CD1c-positive myeloid dendritic cell (primary cell): Measurements from ENCODE around the gene INPP5K.

Experiments used
- DNase-seq: peaks from one replicate; pipeline ENCODE4 v3.0.0-alpha.2; 2016; ENCODE audit errors: extremely low spot score

Gene INPP5K

DNA sequence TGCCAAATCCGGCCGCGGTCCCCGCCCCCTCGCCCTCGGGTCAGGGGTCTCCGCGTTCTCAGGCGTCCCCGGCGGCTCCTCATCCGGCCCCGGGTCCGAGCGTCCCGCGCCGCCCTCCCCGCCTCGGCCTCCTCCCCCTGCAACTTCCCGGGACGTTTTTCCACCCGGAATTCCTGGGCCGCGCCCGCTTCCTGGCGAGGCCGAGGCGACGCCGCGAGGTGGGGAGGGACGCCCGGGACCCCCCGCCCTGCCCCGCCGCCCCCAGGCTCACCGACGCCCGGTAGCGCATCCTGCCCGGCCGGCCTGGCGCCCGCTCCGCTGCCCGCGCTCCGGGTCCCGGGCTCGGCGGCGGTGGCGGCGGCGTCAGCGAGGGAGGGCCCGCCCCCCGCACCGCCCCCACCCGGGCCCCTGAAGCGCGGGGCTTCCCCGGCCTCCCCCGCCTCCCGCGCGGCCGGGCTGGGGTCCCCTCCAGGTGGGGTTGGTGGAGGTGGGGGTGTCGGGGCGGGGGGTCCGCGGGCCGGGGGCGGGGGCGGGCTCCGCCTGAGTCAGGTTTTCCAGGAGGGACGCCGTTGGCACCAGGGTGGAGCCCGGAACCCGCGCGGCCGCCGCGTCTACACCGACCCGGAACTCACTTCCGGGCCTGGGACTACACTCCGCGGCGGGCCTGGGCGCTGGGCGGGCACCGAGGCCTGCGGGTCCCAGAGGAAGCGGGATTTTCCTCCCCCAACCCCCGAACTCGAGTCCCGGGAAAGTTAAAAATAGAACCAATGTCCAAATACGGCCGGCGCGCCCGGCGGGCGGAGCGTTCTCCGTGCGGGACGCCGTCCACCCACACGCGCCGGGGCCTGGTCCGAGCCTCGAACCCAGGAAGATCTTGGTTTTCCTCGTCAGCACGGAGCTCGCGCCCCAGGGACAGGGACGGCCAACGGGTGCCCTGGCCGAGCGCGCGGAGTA is 30.7 kb downstream of the INPP5K start:
- peak; percentile 71 for DNase-seq

DNA sequence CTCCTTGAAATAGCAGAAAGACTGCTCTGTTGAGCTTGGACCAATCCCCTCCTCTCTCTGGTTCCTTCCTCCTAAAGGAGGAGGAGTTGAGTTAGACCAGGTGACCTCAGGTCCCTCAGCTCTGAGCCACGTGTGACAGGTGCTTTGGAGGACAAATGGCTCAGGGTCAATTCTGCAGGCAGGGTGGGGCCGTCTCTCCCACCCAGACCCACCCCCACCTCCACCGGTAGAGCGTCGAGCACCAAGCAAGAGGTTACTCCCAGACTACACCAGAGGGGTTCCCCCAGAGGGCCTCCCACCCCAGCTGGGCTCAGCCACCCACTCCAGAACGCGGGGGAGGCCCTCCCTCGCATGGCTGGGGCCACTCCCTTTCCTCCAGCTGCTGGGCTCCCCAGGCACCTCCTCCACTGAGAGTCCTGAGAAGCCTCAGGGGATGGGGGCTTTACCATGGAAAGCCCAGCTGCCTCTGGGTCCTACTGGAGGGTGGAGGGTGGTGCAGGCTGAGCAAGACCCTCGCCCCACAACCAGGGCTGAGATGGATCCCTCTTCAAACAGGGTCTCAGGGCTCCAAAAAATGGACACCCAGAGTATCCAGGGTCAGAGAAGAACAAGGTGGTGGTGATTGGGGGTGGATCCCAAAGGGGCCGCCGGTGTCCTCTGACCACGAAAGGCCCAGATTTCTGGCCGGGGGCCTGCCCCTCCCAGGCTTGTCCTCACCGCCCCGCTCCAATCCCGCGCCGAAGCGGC is 31.6 kb downstream of the INPP5K start:
- DNase-seq, result peak; percentile 39

DNA sequence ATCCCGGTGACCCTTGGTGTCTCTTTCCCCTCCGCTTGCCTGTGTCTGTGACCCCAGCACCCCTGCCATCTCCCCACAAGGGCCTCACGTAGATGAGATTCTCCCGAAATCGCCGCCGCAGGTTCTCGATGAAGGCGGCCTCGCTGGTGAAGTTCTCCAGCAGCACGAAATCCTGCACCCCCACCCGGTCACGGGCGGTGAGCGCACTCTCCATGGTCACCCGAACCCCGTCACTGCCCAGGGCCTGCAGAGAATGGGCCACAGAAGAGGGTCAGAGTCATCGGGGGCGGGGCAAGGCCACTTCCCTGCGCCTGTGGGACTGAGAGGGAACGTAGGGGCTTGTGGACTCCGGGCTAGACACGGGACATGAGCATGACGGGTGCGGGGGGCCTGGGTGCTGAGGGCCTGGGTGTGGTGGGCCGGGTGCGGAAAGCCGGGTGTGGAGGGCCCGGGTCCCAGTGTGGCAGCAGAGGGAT is 32.3 kb downstream of the INPP5K start:
- DNase-seq, result no peak

DNA sequence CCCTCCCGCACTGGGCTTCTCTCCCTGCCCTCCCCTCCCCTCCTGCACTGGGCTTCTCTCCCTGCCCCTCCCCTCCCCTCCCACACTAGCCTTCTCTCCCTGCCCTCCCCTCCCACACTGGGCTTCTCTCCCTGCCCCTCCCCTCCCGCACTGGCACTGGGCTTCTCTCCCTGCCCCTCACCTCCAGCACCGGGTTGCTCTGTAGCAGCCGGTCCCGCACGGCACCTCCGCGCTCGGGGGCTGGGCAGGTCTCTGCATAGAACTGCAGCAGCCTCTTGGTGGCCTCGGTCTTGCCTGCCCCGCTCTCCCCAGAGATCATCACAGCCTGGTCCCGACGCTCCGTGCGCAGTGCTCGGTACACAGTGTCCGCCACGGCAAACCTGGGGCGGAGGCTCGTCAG is 33.7 kb downstream of the INPP5K start:
- DNase-seq, result no peak

DNA sequence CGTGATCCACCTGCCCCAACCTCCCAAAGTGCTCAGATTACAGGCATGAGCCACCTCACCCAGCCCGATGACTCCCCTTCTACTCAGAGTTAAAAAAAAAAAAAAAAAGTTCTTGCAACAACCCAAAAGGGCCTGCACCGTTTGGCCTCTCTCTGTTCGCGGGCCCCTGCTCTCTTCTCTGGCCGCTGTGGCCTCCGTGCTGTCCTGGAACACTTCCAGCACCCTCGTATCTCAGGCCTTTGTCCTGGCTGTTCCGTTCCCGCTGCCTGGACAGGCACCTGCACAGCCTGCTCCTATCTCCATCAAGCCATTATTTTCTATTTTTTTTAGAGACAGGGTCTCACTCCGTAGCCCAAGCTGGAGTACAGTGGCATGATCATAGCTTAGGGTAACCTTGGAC is 34.7 kb downstream of the INPP5K start:
- DNase-seq, result no peak

DNA sequence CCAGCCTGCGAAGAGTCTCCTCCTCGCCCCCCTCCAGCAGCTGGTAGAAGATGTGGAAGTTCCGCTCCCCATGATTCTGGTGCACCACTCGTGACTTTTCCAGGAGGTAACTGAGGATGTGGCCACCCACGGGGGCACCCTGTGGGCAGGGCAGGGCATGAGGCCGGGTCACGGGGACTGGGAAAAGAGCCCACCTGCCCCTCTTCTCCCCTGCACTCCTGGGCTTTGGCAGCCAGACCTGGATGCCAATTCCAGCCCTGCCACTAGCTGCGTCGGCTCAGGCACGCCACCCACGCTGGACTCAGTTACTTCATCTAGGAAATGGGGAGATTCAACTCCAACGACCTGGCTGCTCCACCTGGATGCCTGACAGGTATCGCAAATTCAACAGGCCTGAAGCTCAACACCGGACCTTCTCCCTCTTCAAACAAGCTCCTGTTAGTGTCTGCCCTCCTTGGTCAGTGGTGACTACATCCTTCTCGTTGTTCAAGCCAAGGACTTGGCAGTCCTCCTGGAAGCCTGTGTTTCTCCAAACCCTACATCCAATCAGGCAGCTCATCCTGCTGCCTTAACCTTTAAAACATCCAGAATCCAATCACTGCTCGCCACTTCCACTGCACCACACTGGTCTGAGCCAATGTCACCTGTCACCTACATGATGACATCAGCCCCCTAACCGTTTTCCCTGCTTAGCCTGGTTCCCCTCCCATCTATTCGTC is 35.5 kb downstream of the INPP5K start:
- DNase-seq, result no peak

DNA sequence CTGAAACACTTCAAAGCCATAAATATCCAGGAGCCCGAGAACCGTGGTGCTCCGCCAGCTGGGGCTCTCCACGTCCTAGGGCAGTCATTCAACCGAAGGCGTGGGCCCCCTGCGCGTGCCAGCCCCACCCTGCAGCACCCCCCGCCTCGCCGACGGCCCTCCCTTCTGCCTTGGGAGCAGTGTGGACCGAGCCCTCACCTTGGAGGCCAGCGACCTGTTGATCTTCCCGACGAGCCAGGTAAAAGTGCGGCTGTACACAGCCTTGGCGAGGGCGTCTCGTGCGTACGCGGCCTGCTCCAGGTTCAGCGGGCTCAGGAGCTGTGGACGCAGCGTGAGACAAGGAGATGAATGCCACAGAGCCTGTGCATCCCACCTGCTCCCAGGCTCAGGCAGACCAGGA is 38.0 kb downstream of the INPP5K start:
- DNase-seq, result no peak

DNA sequence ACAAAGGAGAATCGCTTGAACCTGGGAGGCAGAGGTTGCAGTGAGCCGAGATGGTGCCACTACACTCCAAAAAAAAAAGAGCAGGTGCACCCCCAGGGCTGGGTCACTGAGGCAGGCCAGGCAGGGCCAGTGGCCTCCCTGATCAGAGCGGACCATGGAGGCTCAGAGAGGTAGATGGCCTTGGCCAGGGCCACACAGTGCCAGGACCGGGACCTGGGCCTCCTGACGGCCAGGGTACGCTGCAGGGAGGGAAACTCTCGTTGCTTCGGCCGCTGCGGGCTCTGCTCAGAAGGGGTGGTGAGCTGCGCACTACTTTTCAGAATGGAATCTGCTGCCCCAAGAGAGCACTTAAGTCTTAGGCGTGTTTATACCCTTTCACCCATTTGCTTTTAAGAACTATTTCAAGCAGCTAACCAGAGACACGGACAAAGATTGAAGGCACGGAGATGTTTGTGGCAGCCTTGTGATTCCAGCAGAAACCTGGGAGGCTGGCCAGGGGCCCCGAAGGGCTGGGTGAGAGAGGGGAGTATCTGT is 41.0 kb downstream of the INPP5K start:
- no peak for DNase-seq

DNA sequence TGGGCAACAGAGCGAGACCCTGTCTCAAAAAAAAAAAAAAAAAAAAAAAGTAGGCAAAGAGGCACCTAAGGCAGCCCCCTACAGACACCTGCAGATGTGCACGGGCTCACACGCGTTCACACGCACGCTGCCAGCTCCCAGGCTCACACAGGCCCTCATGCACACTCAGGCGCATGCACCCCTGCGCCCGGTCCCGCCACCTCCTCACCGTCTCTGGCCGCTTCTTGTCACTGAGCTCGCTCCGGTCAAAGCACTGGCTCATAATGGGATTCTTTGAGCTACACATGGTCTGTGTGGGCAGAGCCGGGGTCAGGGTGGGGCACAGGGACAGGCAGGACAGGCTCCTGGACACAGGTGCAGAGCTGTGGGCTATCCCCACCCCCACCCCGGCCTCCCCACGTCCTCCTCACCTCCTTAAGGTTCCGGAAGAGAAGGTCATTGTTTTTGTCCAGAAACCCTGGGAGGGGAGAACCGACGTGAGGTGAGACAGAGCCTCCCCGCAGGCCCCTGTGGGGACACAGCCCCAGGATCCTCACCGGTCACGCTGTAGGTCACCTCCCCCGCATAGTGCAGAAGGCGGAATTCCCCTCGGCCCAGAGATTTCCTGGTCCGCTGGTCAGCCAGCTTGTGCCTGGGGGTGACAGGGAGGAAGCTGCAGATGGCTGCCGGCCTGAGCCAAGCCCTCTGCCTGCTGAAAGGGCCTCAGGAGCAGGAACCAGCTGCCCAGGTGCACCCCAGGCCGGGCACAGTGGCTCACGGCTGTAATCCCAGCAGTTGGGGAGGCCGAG is 41.8 kb downstream of the INPP5K start:
- peak; percentile 49 for DNase-seq

DNA sequence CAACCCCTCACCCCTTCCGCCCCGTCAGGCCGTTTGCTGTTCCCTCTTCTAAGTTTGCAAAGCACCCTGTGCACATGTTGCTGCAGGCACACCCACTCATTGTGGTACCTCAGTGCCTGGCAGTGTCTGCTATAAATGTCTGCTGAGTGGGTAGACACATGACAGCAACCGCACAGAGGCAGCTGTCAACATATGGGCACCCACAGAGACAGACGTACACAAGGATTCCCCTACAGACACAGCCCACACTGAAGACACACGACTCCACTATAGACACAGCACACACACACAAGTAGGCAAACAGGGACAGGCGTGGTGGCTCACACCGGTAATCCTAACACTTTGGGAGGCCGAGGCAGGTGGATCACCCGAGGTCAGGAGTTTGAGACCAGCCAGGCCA is 42.6 kb downstream of the INPP5K start:
- DNase-seq, result peak; percentile 86

DNA sequence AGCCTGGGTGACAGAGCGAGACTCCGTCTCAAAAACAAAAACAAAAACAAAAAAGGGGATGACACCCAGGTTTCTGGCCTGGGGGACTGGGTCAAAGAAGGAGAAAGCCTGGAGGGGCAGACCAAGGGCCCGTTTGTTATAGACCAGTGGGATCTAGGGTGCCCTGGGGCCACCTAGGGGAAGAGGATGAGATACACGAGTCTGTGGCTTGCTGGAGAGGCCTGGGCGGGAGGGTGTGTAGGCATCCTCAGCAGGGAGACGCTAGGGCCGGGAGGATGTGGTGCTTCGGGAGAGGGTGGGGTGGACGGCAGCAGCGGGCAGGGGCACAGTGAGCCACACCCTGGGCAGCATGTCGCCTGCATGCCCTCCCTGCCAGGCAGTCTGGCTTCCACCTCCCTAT is 43.2 kb downstream of the INPP5K start:
- peak; percentile 52 for DNase-seq

DNA sequence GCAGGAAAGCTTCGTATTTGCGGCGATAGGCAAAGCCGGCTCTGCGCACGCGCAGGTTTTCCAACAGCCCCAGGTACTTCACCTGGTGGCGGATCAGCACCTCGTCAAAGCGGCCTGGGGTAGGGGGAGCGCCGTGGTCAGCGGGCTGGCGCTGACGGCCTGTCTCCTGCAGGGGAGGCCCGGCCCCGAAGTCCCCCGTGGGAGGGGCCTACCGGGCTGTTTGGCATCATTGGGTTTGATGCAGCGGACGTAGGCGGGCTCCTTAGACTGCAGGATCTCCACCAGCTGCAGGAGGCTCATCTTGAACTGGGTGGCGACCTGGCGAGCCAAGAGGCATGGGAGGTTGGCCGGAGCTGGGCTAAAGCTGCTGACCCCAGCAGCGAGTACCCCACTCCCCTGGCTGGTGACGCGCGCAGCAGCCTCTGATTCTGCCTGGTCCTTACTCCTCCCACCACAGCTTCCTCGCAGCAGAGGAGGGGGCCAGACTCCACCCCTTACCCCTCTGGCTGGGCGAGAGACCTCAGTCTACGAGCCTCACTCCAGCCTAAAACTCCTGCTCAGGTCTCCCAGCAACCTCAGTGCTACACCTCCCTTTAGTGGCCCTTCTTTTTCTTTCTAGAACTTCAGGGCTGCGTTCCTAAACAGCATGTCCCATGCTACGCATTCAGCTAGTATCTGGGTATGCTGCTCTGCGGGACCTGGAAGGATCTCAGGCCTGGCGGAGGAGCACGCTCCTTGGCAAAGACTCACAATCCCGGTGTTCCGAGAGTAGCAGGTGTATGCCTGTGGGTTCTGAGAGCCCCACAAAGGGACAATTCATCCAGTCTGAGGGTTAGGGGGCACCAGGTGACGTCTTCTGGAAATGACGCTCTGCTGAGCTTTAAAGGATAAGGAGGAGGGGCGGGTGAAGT is 44.2 kb downstream of the INPP5K start:
- no peak for DNase-seq

DNA sequence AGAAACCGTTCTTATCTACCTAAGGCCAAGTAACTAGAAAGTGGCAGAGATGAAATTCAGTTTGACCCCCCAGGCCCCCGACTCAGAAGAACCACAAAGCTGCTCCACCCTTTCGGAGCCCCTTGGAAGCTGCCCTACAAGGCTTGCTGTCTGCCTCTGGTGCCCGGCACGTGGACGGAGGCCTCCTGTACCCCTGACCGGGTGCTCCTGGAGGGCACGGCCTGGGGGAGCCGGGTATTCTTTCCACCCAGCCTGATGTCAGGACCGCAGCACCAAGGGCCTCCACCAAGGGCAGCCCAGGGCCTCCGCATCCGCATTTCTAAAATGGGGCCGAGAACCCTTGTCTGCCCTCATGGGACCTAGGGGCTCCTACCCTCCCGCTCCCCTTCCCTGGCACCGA is 44.9 kb downstream of the INPP5K start:
- no peak for DNase-seq

DNA sequence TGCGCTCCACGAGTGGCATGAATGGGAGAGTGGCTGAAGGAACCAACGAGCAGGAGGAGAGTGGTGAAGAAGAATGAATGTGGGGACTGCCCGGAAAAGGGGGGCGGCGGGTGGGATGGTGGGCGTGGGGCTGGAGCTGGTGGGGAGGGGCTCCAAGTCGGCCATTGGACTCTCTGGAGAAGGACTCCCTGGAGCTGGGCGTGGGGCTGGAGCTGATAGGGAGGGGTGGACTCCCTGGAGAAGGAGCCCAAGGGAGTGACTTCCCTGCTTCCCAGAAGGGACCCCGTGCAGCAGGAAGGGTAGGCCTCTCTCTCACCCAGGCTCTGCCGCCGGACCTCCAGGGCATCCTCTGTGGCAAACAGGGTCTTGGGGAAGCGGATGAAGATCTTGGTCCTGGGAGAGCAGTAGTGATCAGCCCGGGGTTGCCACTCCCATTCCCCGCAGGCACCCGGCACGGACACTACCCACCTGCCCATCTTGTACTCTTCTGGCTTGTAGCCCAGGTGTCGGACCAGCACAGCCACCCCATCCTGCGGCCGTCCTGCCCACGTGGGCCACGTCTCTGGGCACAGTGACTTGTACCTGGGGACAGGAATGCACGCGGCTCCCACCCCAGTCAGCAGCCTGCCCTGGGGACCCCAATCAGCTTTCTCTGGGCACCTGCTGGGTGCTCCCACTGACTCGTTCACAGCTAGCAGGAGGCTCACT is 45.5 kb downstream of the INPP5K start:
- DNase-seq, result no peak

DNA sequence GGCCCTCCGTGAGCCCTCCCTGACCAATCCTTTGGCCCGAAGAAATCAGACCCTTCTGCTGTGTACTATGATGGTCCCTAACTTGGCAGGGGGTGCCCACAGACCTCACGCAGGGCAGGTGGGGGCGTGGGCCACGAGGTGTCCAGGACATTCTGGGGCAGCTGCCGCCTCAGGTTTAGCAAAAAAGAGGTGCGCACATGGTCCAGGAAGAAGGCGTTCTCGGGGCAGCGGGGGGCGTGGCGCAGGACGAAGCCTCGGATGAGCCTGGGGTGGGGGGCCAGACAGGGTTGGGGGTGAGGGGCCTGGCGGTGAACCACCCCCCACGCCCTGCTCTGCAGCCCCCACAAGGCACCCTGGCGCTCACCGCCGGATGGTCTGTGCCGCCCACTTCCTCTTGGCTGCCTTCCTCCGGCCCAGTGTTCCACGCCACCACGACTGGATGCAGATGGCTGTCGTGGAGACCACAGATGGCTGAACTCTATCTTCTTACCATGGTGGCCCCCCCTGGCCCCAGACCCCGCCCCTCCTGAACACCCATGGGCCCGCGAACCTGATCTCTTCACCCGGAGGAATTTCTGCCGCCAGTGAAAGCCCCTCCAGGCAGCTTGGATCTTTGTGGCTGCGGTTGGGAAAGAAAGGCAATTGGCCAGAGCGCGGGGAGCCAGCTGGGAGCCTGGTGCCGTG is 46.2 kb downstream of the INPP5K start:
- no peak for DNase-seq

DNA sequence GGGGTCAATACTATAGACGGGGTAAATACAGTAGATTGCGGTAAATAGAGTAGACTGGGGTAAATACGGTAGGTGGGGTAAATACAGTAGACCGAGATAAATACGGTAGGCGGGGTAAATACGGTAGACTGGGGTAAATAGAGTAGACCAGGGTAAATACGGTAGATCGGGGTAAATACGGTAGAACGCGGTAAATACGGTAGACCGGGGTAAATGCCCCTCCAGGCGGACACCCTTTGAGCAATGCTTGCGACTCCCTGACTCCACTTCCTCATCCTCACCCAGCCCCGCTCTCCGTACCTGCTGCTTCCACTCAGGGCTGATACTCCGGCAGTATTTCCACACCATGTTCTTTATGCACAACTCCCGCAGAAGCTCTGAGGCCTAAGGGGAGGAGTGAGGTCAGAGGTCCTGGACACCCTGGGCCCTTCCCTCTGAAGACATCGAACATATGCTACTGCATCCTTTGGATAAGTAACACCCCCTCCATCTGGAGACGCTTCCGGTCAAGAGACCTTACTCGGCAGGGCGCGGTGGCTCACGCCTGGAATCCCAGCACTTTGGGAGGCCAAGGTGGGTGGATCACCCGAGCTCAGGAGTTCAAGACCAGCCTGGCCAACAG is 47.1 kb downstream of the INPP5K start:
- no peak for DNase-seq

DNA sequence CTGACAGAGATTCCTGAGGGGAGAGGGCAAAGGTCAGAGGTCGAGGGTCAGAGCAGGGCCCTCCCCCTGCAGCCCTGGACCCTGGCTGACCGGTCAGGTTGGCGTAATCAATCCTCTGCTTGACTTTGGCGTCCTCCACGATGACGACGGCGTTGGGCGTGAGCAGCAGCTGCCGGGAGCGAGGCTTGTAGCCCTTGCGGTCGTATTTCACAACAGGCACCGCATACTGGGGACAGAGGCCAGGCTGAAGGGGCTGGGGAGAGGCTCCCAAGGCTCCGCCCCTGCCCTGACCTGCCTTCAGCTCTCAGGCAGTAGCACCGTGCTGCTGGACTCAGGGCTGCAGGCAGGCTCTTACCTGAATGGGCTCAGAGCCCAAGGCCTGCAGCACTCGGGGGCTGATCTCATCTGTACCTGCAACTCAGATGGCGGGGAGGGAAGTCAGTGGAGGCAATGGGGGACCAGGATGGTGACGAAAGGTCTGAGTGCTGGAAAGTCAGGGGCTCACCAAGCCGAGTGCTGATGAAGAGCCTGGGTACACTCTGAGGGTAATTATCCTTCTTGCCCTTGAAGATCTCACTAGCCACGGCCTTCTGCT is 48.4 kb downstream of the INPP5K start:
- peak; percentile 45 for DNase-seq

DNA sequence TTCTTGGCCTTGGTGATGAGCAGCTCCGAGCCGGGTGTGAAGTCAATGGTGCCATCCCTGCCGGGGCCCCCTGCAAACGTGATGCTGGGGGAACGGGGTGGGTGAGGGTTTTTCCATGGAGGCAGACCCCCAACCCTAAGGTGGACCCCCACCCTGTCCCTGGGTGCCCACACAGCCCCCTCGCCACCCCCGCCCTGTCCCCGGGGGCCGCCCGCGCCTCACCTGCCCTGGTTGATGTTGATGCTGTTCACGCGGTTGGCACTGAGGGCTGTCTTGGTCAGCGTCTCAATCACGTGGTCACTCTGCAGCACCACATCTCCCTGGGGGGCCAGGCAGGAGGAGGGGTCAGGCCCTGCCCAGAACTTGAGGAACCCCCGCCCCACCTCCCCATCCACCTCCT is 49.2 kb downstream of the INPP5K start:
- DNase-seq, result no peak
